Uterus (tissue), 4 donors: Measurements from ENCODE around the gene ATL3. TPM values are rescaled to one million over a fixed set of nuclear protein-coding genes. Genes with fewer than 3 reads are reported as not detected.
A peak's percentile ranks its signal among the peaks of the same experiment; 100 is the strongest.
"Not testable (repeated sequence)": the region's sequence is repeated elsewhere in the genome, so short reads cannot be mapped to it uniquely, and the experiment has no call there.

Experiments used
- DNase-seq, 2 donors: peaks; one replicate each; pipeline ENCODE4 v3.0.0-alpha.2; 2019 to 2020
- H3K27ac ChIP-seq, 2 donors: fragments of 200-600 bp; sonication (generic); 1 replicate in 1 of 2; 2 replicates in 1 of 2; pipeline ENCODE4 v1.5.1; 2016 to 2018
- H3K27me3 ChIP-seq, 2 donors: fragments of 200-600 bp; sonication (generic); one replicate each; pipeline ENCODE4 v1.5.1; 2018 to 2019; ENCODE audit warnings: control low read depth in 1 of 2
- H3K36me3 ChIP-seq, 2 donors: fragments of 200-600 bp; sonication (generic); one replicate each; pipeline ENCODE4 v1.5.1; 2019; ENCODE audit warnings: control low read depth in 1 of 2
- H3K4me1 ChIP-seq, 2 donors: fragments of 200-600 bp; sonication (generic); one replicate each; pipeline ENCODE4 v1.5.1; 2018 to 2019; ENCODE audit warnings: control low read depth in 1 of 2
- H3K4me3 ChIP-seq, 2 donors: fragments of 200-600 bp; sonication (generic); 1 replicate in 1 of 2; 2 replicates in 1 of 2; pipeline ENCODE4 v1.5.1; 2018 to 2019; ENCODE audit warnings: mild to moderate bottlenecking in 1 of 2
- H3K9me3 ChIP-seq, 2 donors: fragments of 200-600 bp; sonication (generic); one replicate each; pipeline ENCODE4 v1.5.1; 2019; ENCODE audit warnings: control low read depth in 1 of 2
- CTCF ChIP-seq, 4 experiments: fragments of 200-600 bp in 2 of 4; fragments of 450-650 bp in 2 of 4; sonication (generic) in 2 of 4; IDR thresholded peaks; one replicate each; pipeline ENCODE4 v1.5.1; 2016 to 2019; ENCODE audit warnings: antibody characterized with exemption in 4 of 4, mild to moderate bottlenecking in 2 of 4, moderate library complexity in 1 of 4
- POLR2A ChIP-seq, 2 donors: fragments of 450-650 bp; IDR thresholded peaks; one replicate each; pipeline ENCODE4 v1.6.1; 2016; ENCODE audit warnings: antibody characterized with exemption in 2 of 2, mild to moderate bottlenecking in 1 of 2, moderate library complexity in 1 of 2
- intact Hi-C: fragments of 100-400 bp; cut with DNase I; formaldehyde crosslinking; loops from one replicate; pipeline ENCODE4 v1.15.1; 2023; ENCODE audit warnings: low total_unique reads
- total RNA-seq, 4 donors: library from RNA; depleted of rRNA in 3 of 4; stranded (reverse); fragments of >200 nt in 3 of 4; gene quantifications; one replicate each; pipeline versions ENCODE4 v1.1.0 to v1.2.4, GENCODE V29; 2014 to 2023
- donor health status: DM: yes; HTN: yes; CAD: no.

Gene ATL3
- total RNA-seq, 4 donors from 2014 or later = 49.4 to 158 (median 87.6) TPM

GRCh38 chr11:63619967-63620366 lies 51.2 kb downstream of the ATL3 start:
- DNase-seq = no peak
- Histone ChIP-seq H3K36me3 (no peaks in the 10 kb centered on the region), H3K4me1 (no peaks in the 10 kb centered on the region), H3K9me3 (no peaks in the 10 kb centered on the region), H3K27ac (no peak overlapping the region), H3K27me3 (no peaks in the 10 kb centered on the region), H3K4me3 (no peak overlapping the region)
- no peak for TF ChIP-seq CTCF (IDR thresholded peaks at IDR 0.05)
- TF ChIP-seq POLR2A (IDR thresholded peaks at IDR 0.05) = no peak
- intact Hi-C loops = no loop called here

- H3K27ac ChIP-seq, H3K4me1 ChIP-seq, H3K4me3 ChIP-seq, intact Hi-C loops, H3K36me3 ChIP-seq, H3K27me3 ChIP-seq, DNase-seq, H3K9me3 ChIP-seq: not testable (repeated sequence)
These were observed 53.5 kb downstream of the ATL3 start for GRCh38 chr11:63617686-63618085.

- TF ChIP-seq CTCF (IDR thresholded peaks at IDR 0.05) (no peak), POLR2A (IDR thresholded peaks at IDR 0.05) (no peak)
- Histone ChIP-seq H3K36me3 (no peaks in the 10 kb centered on the region), H3K27ac (no peak overlapping the region), H3K4me3 (no peak overlapping the region), H3K9me3 (no peaks in the 10 kb centered on the region), H3K4me1 (peaks cover 0 to 6% of the 10 kb centered on the region in 2 donors), H3K27me3 (no peaks in the 10 kb centered on the region)
- intact Hi-C loops = no loop called here
- DNase-seq = no peak
These were observed 54.2 kb downstream of the ATL3 start for GRCh38 chr11:63616953-63617352.

- Histone ChIP-seq H3K27ac (peak within 1 kb of the TSS; percentile 63 to 80), H3K36me3 (no peaks in the 10 kb centered on the region), H3K4me1 (peaks cover 0 to 6% of the 10 kb centered on the region in 2 donors), H3K4me3 (peak within 1 kb of the TSS; percentile 61 to 83), H3K27me3 (no peaks in the 10 kb centered on the region), H3K9me3 (no peaks in the 10 kb centered on the region)
- DNase-seq = peak; percentile 47 to 63
- peak; percentile 25 to 60 for TF ChIP-seq POLR2A (IDR thresholded peaks at IDR 0.05)
- no peak for TF ChIP-seq CTCF (IDR thresholded peaks at IDR 0.05)
- intact Hi-C loops = no loop called here
These were observed 57.0 kb downstream of the ATL3 start, which contains the start of gene PLAAT3 for GRCh38 chr11:63614136-63614671. Gene PLAAT3, minus strand, starts transcription at chr11:63614433. Its CDS starts 419 bp downstream, at chr11:63614014.

- Histone ChIP-seq H3K4me3 (peak overlapping the region; percentile 61 to 83), H3K27ac (peak overlapping the region; percentile 63 to 80), H3K36me3 (no peaks in the 10 kb centered on the region), H3K4me1 (peaks cover 0 to 6% of the 10 kb centered on the region in 2 donors), H3K9me3 (no peaks in the 10 kb centered on the region), H3K27me3 (no peaks in the 10 kb centered on the region)
- TF ChIP-seq CTCF (IDR thresholded peaks at IDR 0.05) (no peak), POLR2A (IDR thresholded peaks at IDR 0.05) (no peak)
- peak; percentile 35 to 42 for DNase-seq
- intact Hi-C loops = no loop called here
These were observed 57.5 kb downstream of the ATL3 start for GRCh38 chr11:63613517-63614135.
